ENCODE measurements around the gene CDK12.

CDK12 gene

GRCh38 chr17:39551879-39552278, 90.6 kb downstream of the CDK12 start:
- DNase-seq = no peak

- DNase-seq = no peak
These were observed 92.2 kb downstream of the CDK12 start for GRCh38 chr17:39553341-39553945.

- no peak for DNase-seq
These were observed 94.1 kb downstream of the CDK12 start for GRCh38 chr17:39555368-39555767.

GRCh38 chr17:39556423-39556822, 95.1 kb downstream of the CDK12 start:
- DNase-seq = peak; percentile 6

- no peak for DNase-seq
These were observed 101.1 kb downstream of the CDK12 start for GRCh38 chr17:39562395-39562794.

- peak; percentile 40 for DNase-seq
These were observed 101.7 kb downstream of the CDK12 start for GRCh38 chr17:39562976-39563375.

GRCh38 chr17:39563476-39563875, 102.2 kb downstream of the CDK12 start:
- peak; percentile 40 for DNase-seq

GRCh38 chr17:39564211-39564848, 103.0 kb downstream of the CDK12 start:
- DNase-seq = peak; percentile 59

- no peak for DNase-seq
These were observed 105.0 kb downstream of the CDK12 start for GRCh38 chr17:39566094-39566850.

GRCh38 chr17:39568702-39569101, 107.4 kb downstream of the CDK12 start:
- no peak for DNase-seq

GRCh38 chr17:39569126-39569525, 107.8 kb downstream of the CDK12 start:
- DNase-seq = no peak

GRCh38 chr17:39572121-39572520, 110.8 kb downstream of the CDK12 start:
- no peak for DNase-seq

- DNase-seq = peak; percentile 51
These were observed 112.4 kb downstream of the CDK12 start for GRCh38 chr17:39573447-39574298.

- peak; percentile 46 for DNase-seq
These were observed 114.9 kb downstream of the CDK12 start for GRCh38 chr17:39576187-39576586.

GRCh38 chr17:39578272-39578671, 117.0 kb downstream of the CDK12 start:
- no peak for DNase-seq

- DNase-seq = peak; percentile 64
These were observed 118.2 kb downstream of the CDK12 start for GRCh38 chr17:39579318-39580081.

- no peak for DNase-seq
These were observed 118.8 kb downstream of the CDK12 start for GRCh38 chr17:39580082-39580468.

- no peak for DNase-seq
These were observed 119.9 kb downstream of the CDK12 start for GRCh38 chr17:39581071-39581758.

GRCh38 chr17:39581759-39582085, 120.4 kb downstream of the CDK12 start:
- DNase-seq = no peak

- no peak for DNase-seq
These were observed 121.4 kb downstream of the CDK12 start for GRCh38 chr17:39582658-39583057.
